Cardiac muscle cell (in vitro differentiated cells and primary cell): Measurements from ENCODE around the gene CFAP210. TPM values are rescaled to one million over a fixed set of nuclear protein-coding genes. Genes with fewer than 3 reads are reported as not detected.

Source experiments
- DNase-seq, 2 donors: peaks; one replicate each; pipeline versions ENCODE4 v3.0.0 to v3.0.0-alpha.2; 2010 to 2017; ENCODE audit warnings: low read depth in 1 of 2, low spot score in 1 of 2
- H3K27ac ChIP-seq: fragments of 200-600 bp; sonication (generic); 2 replicates; pipeline ENCODE4 v1.5.1; 2016
- H3K27me3 ChIP-seq: fragments of 200-600 bp; sonication (generic); 2 replicates; pipeline ENCODE4 v1.6.0; 2016; ENCODE audit warnings: control low read depth
- H3K36me3 ChIP-seq: fragments of 200-600 bp; sonication (generic); 2 replicates; pipeline ENCODE4 v1.5.1; 2016; ENCODE audit warnings: control low read depth
- H3K4me1 ChIP-seq: fragments of 200-600 bp; sonication (generic); 2 replicates; pipeline ENCODE4 v1.8.1; 2017; ENCODE audit warnings: low read depth, mild to moderate bottlenecking, mixed run types
- H3K4me3 ChIP-seq: fragments of 200-600 bp; sonication (generic); 2 replicates; pipeline ENCODE4 v1.5.1; 2016; ENCODE audit warnings: mild to moderate bottlenecking
- H3K9me3 ChIP-seq: fragments of 200-600 bp; sonication (generic); 2 replicates; pipeline ENCODE4 v1.5.1; 2017; ENCODE audit warnings: low read depth, mild to moderate bottlenecking, control low read depth
- polyA plus RNA-seq: library from polyadenylated mRNA; unstranded; fragments of >200 nt; fragmentation: Nextera tagmentation; extraction: Ambion mirVana; gene quantifications from 2 replicates; pipeline ENCODE4 v1.2.1, GENCODE V29; 2016
- total RNA-seq: library from RNA; depleted of rRNA; stranded (reverse); fragments of >200 nt; gene quantifications from 2 replicates; pipeline ENCODE4 v1.2.3, GENCODE V29; 2016
- TF ChIP-seq, protein P1 (sequence below): IDR thresholded peaks from 2 replicates; pipeline ENCODE4 v1.5.1; 2012; ENCODE audit warnings: low read depth, mild to moderate bottlenecking, low read length

CFAP210 gene
- total and polyA plus RNA-seq, 2 experiments from 2014 or later, result 0.28 TPM; not detected in 1

DNA sequence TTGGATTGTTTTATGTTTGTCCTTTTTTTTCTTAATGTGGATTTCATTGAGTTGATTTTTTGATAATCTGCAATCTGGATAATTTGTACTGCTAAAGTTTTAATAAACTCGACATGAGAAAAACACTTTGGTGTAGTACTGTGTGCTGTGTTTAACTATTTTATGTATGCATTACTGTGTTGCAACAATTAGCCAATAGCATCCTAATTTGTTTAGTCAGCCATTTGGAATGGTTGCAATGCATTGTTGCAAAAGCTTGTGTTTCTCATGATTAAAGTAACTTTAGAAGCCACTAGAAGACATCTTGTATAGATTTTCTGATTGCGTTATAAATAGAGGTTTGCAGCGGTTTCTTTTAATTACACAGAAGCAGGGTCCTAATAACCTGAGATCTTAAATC, 56.6 kb downstream of the CFAP210 start:
- no peak overlapping the region for H3K27ac ChIP-seq
- TF ChIP-seq, protein P1, sequence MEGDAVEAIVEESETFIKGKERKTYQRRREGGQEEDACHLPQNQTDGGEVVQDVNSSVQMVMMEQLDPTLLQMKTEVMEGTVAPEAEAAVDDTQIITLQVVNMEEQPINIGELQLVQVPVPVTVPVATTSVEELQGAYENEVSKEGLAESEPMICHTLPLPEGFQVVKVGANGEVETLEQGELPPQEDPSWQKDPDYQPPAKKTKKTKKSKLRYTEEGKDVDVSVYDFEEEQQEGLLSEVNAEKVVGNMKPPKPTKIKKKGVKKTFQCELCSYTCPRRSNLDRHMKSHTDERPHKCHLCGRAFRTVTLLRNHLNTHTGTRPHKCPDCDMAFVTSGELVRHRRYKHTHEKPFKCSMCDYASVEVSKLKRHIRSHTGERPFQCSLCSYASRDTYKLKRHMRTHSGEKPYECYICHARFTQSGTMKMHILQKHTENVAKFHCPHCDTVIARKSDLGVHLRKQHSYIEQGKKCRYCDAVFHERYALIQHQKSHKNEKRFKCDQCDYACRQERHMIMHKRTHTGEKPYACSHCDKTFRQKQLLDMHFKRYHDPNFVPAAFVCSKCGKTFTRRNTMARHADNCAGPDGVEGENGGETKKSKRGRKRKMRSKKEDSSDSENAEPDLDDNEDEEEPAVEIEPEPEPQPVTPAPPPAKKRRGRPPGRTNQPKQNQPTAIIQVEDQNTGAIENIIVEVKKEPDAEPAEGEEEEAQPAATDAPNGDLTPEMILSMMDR, result no peak
- H3K9me3 ChIP-seq, result no peaks in the 10 kb centered on the region
- H3K27me3 ChIP-seq, result no peaks in the 10 kb centered on the region
- H3K4me1 ChIP-seq, result no peaks in the 10 kb centered on the region
- DNase-seq, result peak in 1 of 2 donors; percentile 76
- peaks cover 41% of the 10 kb centered on the region for H3K36me3 ChIP-seq
- H3K4me3 ChIP-seq, result no peak overlapping the region

DNA sequence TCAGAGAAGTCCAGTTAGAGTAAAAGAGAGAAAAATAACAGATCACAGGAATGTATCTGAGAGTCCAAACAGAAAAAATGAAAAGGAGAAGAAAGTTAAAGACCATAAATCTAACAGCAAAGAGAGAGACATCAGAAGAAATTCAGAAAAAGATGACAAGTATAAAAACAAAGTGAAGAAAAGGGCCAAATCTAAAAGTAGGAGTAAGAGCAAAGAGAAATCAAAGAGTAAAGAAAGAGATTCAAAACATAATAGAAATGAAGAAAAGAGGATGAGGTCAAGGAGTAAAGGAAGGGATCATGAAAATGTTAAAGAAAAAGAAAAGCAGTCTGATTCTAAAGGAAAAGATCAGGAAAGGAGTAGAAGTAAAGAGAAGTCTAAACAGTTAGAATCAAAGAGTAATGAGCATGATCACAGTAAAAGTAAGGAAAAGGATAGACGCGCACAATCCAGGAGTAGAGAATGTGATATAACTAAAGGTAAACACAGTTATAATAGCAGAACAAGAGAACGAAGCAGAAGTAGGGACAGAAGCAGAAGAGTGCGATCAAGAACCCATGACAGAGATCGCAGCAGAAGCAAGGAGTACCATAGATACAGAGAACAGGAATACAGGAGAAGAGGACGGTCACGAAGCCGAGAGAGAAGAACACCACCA, 57.6 kb downstream of the CFAP210 start:
- DNase-seq, result no peak
- H3K9me3 ChIP-seq, result no peaks in the 10 kb centered on the region
- H3K36me3 ChIP-seq, result peaks cover 47% of the 10 kb centered on the region
- no peaks in the 10 kb centered on the region for H3K4me1 ChIP-seq
- no peaks in the 10 kb centered on the region for H3K27me3 ChIP-seq
- no peak overlapping the region for H3K27ac ChIP-seq
- TF ChIP-seq, protein P1, result no peak
- no peak overlapping the region for H3K4me3 ChIP-seq

DNA sequence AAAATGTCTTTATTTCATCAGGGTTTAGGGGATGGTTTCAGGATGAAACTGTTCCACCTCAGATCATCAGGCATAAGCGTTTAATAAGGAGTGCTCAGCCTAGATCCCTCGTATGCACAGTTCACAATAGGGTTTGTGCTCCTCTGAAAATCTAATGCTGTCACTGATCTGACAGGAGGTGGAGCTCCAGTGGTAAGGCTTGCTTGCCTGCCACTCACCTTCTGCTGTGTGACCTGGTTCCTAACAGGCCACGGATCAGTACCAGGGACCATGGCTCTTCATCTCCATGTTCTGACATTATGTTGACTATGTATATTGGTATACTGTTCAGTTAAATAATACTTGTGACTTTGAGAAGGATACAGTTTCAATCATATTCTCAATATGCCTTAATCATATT, 68.4 kb downstream of the CFAP210 start:
- Histone ChIP-seq H3K9me3 (no peaks in the 10 kb centered on the region), H3K4me1 (no peaks in the 10 kb centered on the region), H3K4me3 (no peak overlapping the region), H3K27ac (no peak overlapping the region), H3K36me3 (peaks cover 13% of the 10 kb centered on the region), H3K27me3 (no peaks in the 10 kb centered on the region)
- TF ChIP-seq, protein P1, result no peak
- DNase-seq, result no peak

DNA sequence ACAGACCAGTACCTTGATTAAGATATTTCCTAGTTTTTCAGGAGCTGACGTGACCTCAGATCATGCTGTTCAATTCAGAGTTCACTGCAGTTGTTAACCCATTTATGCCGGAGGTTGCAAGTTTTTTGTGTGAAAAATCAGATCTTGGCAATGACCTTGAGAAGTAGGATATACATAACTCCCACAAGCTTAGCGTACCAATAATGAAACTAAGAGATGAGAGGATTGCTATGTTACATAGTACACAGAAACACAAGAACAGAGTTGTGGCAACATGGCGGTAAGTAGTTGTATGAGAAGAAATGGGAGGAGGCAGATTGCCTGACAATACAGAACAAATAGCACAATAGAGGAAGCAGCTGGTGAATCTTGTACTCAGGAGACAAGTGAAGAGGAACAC, 71.0 kb downstream of the CFAP210 start:
- TF ChIP-seq, protein P1, result no peak
- no peak for DNase-seq
- Histone ChIP-seq H3K27me3 (no peaks in the 10 kb centered on the region), H3K4me1 (no peaks in the 10 kb centered on the region), H3K27ac (no peak overlapping the region), H3K9me3 (no peaks in the 10 kb centered on the region), H3K4me3 (no peak overlapping the region), H3K36me3 (peaks cover 17% of the 10 kb centered on the region)

DNA sequence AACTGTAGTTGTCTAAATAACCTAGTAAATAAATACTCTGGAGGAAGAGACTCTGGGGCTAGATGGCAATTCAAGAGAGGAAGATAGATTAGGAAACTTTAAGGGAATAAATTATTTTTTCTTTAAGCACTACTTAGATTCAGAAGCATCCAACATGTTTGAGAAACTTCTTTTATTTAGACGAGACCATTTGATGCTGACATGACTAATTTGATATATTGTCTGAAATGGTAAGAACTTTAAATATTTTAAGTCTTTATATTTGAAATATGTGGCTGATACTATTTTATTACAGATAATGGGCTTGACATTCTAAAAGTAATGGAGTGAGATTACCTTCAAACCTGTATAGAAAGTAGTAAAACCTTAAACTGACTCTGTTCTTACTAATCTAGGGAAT, 73.7 kb downstream of the CFAP210 start:
- Histone ChIP-seq H3K36me3 (peaks cover 18% of the 10 kb centered on the region), H3K4me1 (no peaks in the 10 kb centered on the region), H3K9me3 (no peaks in the 10 kb centered on the region), H3K27me3 (no peaks in the 10 kb centered on the region), H3K4me3 (no peak overlapping the region), H3K27ac (no peak overlapping the region)
- DNase-seq, result no peak
- TF ChIP-seq, protein P1, result no peak
